Neural cell (in vitro differentiated cells): ENCODE measurements around the gene AHNAK2. TPM values are rescaled to one million over a fixed set of nuclear protein-coding genes. Genes with fewer than 3 reads are reported as not detected.

ENCODE experiments used
- H2AFZ ChIP-seq: fragments of 200-600, 300-800 bp; sonication (generic), shearing (Covaris generic); 2 replicates; pipeline ENCODE4 v1.6.0; 2014; ENCODE audit warnings: low read depth, mild to moderate bottlenecking, antibody characterized with exemption, low read length, moderate library complexity
- H3F3A ChIP-seq: fragments of 200-600 bp; shearing (Covaris generic); 2 replicates; pipeline ENCODE4 v1.6.1; 2016; ENCODE audit warnings: mild to moderate bottlenecking, moderate library complexity, mixed read lengths, antibody characterized with exemption, low read length; ENCODE audit not compliant: insufficient read depth, poor library complexity, severe bottlenecking
- H3K27ac ChIP-seq: fragments of 200-600, 300-800 bp; sonication (generic), shearing (Covaris generic); 2 replicates; pipeline ENCODE4 v1.5.1; 2014; ENCODE audit warnings: mild to moderate bottlenecking, low read length, moderate library complexity
- H3K27me3 ChIP-seq: fragments of 300-800, 200-600 bp; sonication (generic), shearing (Covaris generic); 2 replicates; pipeline ENCODE4 v1.6.0; 2014; ENCODE audit warnings: mild to moderate bottlenecking, low read depth, low read length, moderate library complexity; ENCODE audit not compliant: insufficient read depth
- H3K36me3 ChIP-seq: fragments of 300-800, 200-600 bp; sonication (generic), shearing (Covaris generic); 2 replicates; pipeline ENCODE4 v1.5.1; 2014; ENCODE audit warnings: mild to moderate bottlenecking, antibody characterized with exemption, low read length, moderate library complexity; ENCODE audit not compliant: insufficient read depth
- H3K4me2 ChIP-seq: fragments of 300-800, 200-600 bp; sonication (generic), shearing (Covaris generic); 2 replicates; pipeline ENCODE4 v1.6.0; 2014; ENCODE audit warnings: mild to moderate bottlenecking, low read length
- H3K4me3 ChIP-seq: fragments of 300-800, 200-600 bp; sonication (generic), shearing (Covaris generic); 2 replicates; pipeline ENCODE4 v1.5.1; 2014; ENCODE audit warnings: mild to moderate bottlenecking, low read length, moderate library complexity
- H3K79me2 ChIP-seq: fragments of 200-600 bp; shearing (Covaris generic); replicated peaks from 2 replicates; pipeline ENCODE4 v1.6.0; 2014; ENCODE audit warnings: mild to moderate bottlenecking, low read length, moderate library complexity; ENCODE audit not compliant: insufficient read depth
- H3K9ac ChIP-seq: fragments of 300-800, 200-600 bp; sonication (generic), shearing (Covaris generic); 2 replicates; pipeline ENCODE4 v1.6.1; 2016; ENCODE audit warnings: mild to moderate bottlenecking, low read length, mixed read lengths
- H3K9me2 ChIP-seq: fragments of 200-600 bp; shearing (Covaris generic); 2 replicates; pipeline ENCODE4 v1.6.1; 2016; ENCODE audit warnings: mild to moderate bottlenecking, low read length, mixed read lengths; ENCODE audit not compliant: insufficient read depth
- H3K9me3 ChIP-seq: fragments of 200-600, 300-800 bp; sonication (generic), shearing (Covaris generic); 2 replicates; pipeline ENCODE4 v1.6.1; 2016; ENCODE audit warnings: mild to moderate bottlenecking, mixed run types, low read length, moderate library complexity, mixed read lengths
- H4K20me1 ChIP-seq: fragments of 200-600 bp; shearing (Covaris generic); 2 replicates; pipeline ENCODE4 v1.6.1; 2016; ENCODE audit warnings: mild to moderate bottlenecking, mixed run types; ENCODE audit not compliant: insufficient read depth
- CTCF ChIP-seq: fragments of 450-650 bp; IDR thresholded peaks from 2 replicates; pipeline ENCODE4 v1.5.1; 2014; ENCODE audit warnings: antibody characterized with exemption, mild to moderate bottlenecking, moderate library complexity; ENCODE audit not compliant: poor library complexity, severe bottlenecking
- EP300 ChIP-seq: fragments of 450-650 bp; conservative IDR thresholded peaks from 2 replicates; pipeline ENCODE4 v1.6.1; 2014; ENCODE audit warnings: antibody characterized with exemption, mild to moderate bottlenecking, moderate library complexity; ENCODE audit not compliant: poor library complexity, severe bottlenecking
- EZH2 ChIP-seq: fragments of 200-600, 300-800 bp; shearing (Covaris generic), sonication (generic); IDR thresholded peaks from 2 replicates; pipeline ENCODE4 v1.6.1; 2014; ENCODE audit warnings: antibody characterized with exemption, low read length, borderline replicate concordance, mild to moderate bottlenecking; ENCODE audit not compliant: insufficient read depth, poor library complexity, severe bottlenecking
- MXI1 ChIP-seq: fragments of 450-650 bp; conservative IDR thresholded peaks from 2 replicates; pipeline ENCODE4 v1.6.1; 2014; ENCODE audit warnings: antibody characterized with exemption, mild to moderate bottlenecking; ENCODE audit not compliant: poor library complexity, severe bottlenecking
- POLR2AphosphoS5 ChIP-seq: IDR thresholded peaks from 2 replicates; pipeline ENCODE4 v1.6.1; 2012
- RAD21 ChIP-seq: fragments of 450-650 bp; conservative IDR thresholded peaks from 2 replicates; pipeline ENCODE4 v1.6.1; 2014; ENCODE audit warnings: antibody characterized with exemption, mild to moderate bottlenecking, moderate library complexity
- REST ChIP-seq: IDR thresholded peaks from 2 replicates; pipeline ENCODE4 v1.6.1; 2012; ENCODE audit warnings: borderline replicate concordance
- SMC3 ChIP-seq: fragments of 450-650 bp; conservative IDR thresholded peaks from 2 replicates; pipeline ENCODE4 v1.6.1; 2014; ENCODE audit warnings: antibody characterized with exemption, mild to moderate bottlenecking, moderate library complexity; ENCODE audit not compliant: poor library complexity
- TAF1 ChIP-seq: IDR thresholded peaks from 2 replicates; pipeline ENCODE4 v1.6.1; 2012; ENCODE audit warnings: low read depth
- polyA plus RNA-seq: library from polyadenylated mRNA; depleted of rRNA; stranded (reverse); fragments of >200 nt; gene quantifications from 2 replicates; pipeline ENCODE4 v1.2.3, GENCODE V29; 2014

The AHNAK2 gene
- polyA plus RNA-seq, 1 donor from 2014 or later = 1.4 TPM

- TF ChIP-seq RAD21 (no peak), SMC3 (no peak), MXI1 (no peak), REST (no peak), TAF1 (no peak), CTCF (no peak), POLR2AphosphoS5 (no peak), EP300 (no peak), EZH2 (no peak)
- H3K9me3 ChIP-seq = no peaks in the 10 kb centered on the region
Observed at GRCh38 chr14:104980611-104981531, 2.7 kb upstream of the AHNAK2 start.

GRCh38 chr14:104979758-104980610 lies 1.8 kb upstream of the AHNAK2 start:
- TF ChIP-seq POLR2AphosphoS5 = no peak
- no peak for TF ChIP-seq TAF1
- TF ChIP-seq RAD21 = no peak
- no peak for TF ChIP-seq MXI1
- TF ChIP-seq SMC3 = no peak
- TF ChIP-seq EP300 = no peak
- no peaks in the 10 kb centered on the region for H3K79me2 ChIP-seq
- H3K9me2 ChIP-seq = no peaks in the 10 kb centered on the region
- no peak overlapping the region for H3K27ac ChIP-seq
- H3F3A ChIP-seq = no peaks in the 10 kb centered on the region
- H3K36me3 ChIP-seq = no peaks in the 10 kb centered on the region
- H4K20me1 ChIP-seq = no peaks in the 10 kb centered on the region
- no peak overlapping the region for H3K9ac ChIP-seq
- H2AFZ ChIP-seq = no peak overlapping the region
- H3K9me3 ChIP-seq = no peaks in the 10 kb centered on the region
- no peak overlapping the region for H3K4me3 ChIP-seq
- H3K4me2 ChIP-seq = no peak overlapping the region
- H3K27me3 ChIP-seq = peaks cover 27% of the 10 kb centered on the region

More at GRCh38 chr14:104980611-104981531, 2.7 kb upstream of the AHNAK2 start:
- H2AFZ ChIP-seq = no peak overlapping the region
- H3K36me3 ChIP-seq = no peaks in the 10 kb centered on the region
- no peaks in the 10 kb centered on the region for H3F3A ChIP-seq
- H3K4me2 ChIP-seq = no peak overlapping the region
- H3K9me2 ChIP-seq = no peaks in the 10 kb centered on the region
- peaks cover 27% of the 10 kb centered on the region for H3K27me3 ChIP-seq
- H3K9ac ChIP-seq = no peak overlapping the region
- no peak overlapping the region for H3K27ac ChIP-seq
- H3K79me2 ChIP-seq = no peaks in the 10 kb centered on the region
- no peaks in the 10 kb centered on the region for H4K20me1 ChIP-seq
- no peak overlapping the region for H3K4me3 ChIP-seq
